GM12878 (cell line): ENCODE data around the gene MYO18B. TPM values are rescaled to one million over a fixed set of nuclear protein-coding genes. Genes with fewer than 3 reads are reported as not detected.

ENCODE experiments used
- ATAC-seq: fragments of 200-7000 bp; cut with Tn5 transposase; 3 replicates; pipeline ENCODE4 v1.9.1; 2020; ENCODE audit warnings: mild to moderate bottlenecking, moderate library complexity
- BruUV-seq: library from RNA; stranded (reverse); fragments of 400-500 nt; replicated peaks from 2 replicates; lab custom pipeline; 2021; lab: Mats Ljungman, UMichigan
- CTCF ChIA-PET: fragments of 300-600 bp; sonication (Branson Sonifier 250); formaldehyde crosslinking; extraction: SDS; loops from one replicate; lab custom pipeline; 2021; ENCODE audit warnings: inconsistent platforms; lab: Yijun Ruan, JAX
- POLR2A ChIA-PET: fragments of 350-600 bp; formaldehyde crosslinking; extraction: SDS; loops from one replicate; lab custom pipeline; 2021; ENCODE audit warnings: inconsistent platforms; lab: Charles Lee
- RAD21 ChIA-PET: fragments of 300-600 bp; sonication (Branson Sonifier 250); formaldehyde crosslinking; loops from one replicate; lab custom pipeline; 2023; ENCODE audit warnings: antibody characterized with exemption; ENCODE audit not compliant: unreplicated experiment; lab: Charles Lee
- SMC1A ChIA-PET: fragments of 300-600 bp; sonication (Branson Sonifier 250); formaldehyde crosslinking; loops from one replicate; lab custom pipeline; 2023; ENCODE audit not compliant: unreplicated experiment, uncharacterized antibody; lab: Charles Lee
- DNase-seq: peaks from one replicate; pipeline ENCODE4 v3.0.0-alpha.2; 2011; ENCODE audit warnings: low read depth, low spot score
- FAIRE-seq: peaks from 3 replicates; lab custom pipeline; 2011; peaks lifted over from hg19 to GRCh38; lab: Jason Lieb, UNC
- H2AFZ ChIP-seq: 2 replicates; pipeline ENCODE4 v1.6.0; 2011; ENCODE audit warnings: low read depth, low read length, control low read depth; ENCODE audit not compliant: control insufficient read depth
- H3K27ac ChIP-seq: 2 replicates; pipeline ENCODE4 v1.5.1; 2011; ENCODE audit warnings: control low read depth; ENCODE audit not compliant: control insufficient read depth, insufficient read depth
- H3K27me3 ChIP-seq, 2 experiments: replicated peaks in 1 of 2; 2 replicates each; pipeline versions ENCODE4 v1.6.0 to v1.6.1; 2011; ENCODE audit warnings: low read length in 1 of 2; ENCODE audit not compliant: control insufficient read depth in 2 of 2, insufficient read depth in 2 of 2
- H3K36me3 ChIP-seq, 2 experiments: 2 replicates each; pipeline ENCODE4 v1.5.1; 2011; ENCODE audit warnings: low read length in 1 of 2; ENCODE audit not compliant: control insufficient read depth in 2 of 2, insufficient read depth in 2 of 2
- H3K4me1 ChIP-seq: 2 replicates; pipeline ENCODE4 v1.6.1; 2011; ENCODE audit warnings: mild to moderate bottlenecking, low read length, moderate library complexity, mixed read lengths; ENCODE audit not compliant: control insufficient read depth, insufficient read depth
- H3K4me2 ChIP-seq: 2 replicates; pipeline ENCODE4 v1.6.0; 2011; ENCODE audit warnings: control low read depth; ENCODE audit not compliant: control insufficient read depth, insufficient read depth
- H3K4me3 ChIP-seq: fragments of 200-600 bp; sonication (generic); 2 replicates; pipeline ENCODE4 v1.5.1; 2016
- H3K79me2 ChIP-seq: 2 replicates; pipeline ENCODE4 v1.6.0; 2011; ENCODE audit warnings: low read length; ENCODE audit not compliant: control insufficient read depth, insufficient read depth
- H3K9ac ChIP-seq: 2 replicates; pipeline ENCODE4 v1.8.0; 2011; ENCODE audit warnings: low read length, control low read depth, mixed read lengths; ENCODE audit not compliant: control insufficient read depth, insufficient read depth
- H3K9me3 ChIP-seq: replicated peaks from 3 replicates; pipeline ENCODE4 v1.5.1; 2011; ENCODE audit warnings: mild to moderate bottlenecking, low read length; ENCODE audit not compliant: control insufficient read depth, insufficient read depth
- H4K20me1 ChIP-seq: 2 replicates; pipeline ENCODE4 v1.6.0; 2011; ENCODE audit not compliant: control insufficient read depth, insufficient read depth
- BCL11A ChIP-seq: IDR thresholded peaks from 2 replicates; pipeline ENCODE4 v1.6.1; 2011; ENCODE audit warnings: low read depth, low read length
- CBX5 ChIP-seq: sonication (generic); IDR thresholded peaks from 2 replicates; pipeline ENCODE4 v1.6.1; 2016; ENCODE audit warnings: low read depth, moderate library complexity, mild to moderate bottlenecking, inconsistent platforms
- FOS ChIP-seq: IDR thresholded peaks from 3 replicates; pipeline ENCODE4 v1.6.1; 2011; ENCODE audit warnings: borderline replicate concordance; ENCODE audit not compliant: insufficient read length; ENCODE audit errors: extremely low read depth
- HDGF ChIP-seq: fragments of 450-650 bp; IDR thresholded peaks from 2 replicates; pipeline ENCODE4 v1.6.1; 2016; ENCODE audit warnings: antibody characterized with exemption
- HSF1 ChIP-seq: fragments of 150-350 bp; IDR thresholded peaks from 2 replicates; pipeline ENCODE4 v1.6.1; 2014; ENCODE audit warnings: mild to moderate bottlenecking, low read depth, low read length
- NFYA ChIP-seq: IDR thresholded peaks from 2 replicates; pipeline ENCODE4 v1.6.1; 2011; ENCODE audit warnings: low read depth, mild to moderate bottlenecking, low read length, improper control_type of control experiment, borderline replicate concordance
- NR2C1 ChIP-seq: fragments of 450-650 bp; IDR thresholded peaks from 2 replicates; pipeline ENCODE4 v1.6.1; 2017; ENCODE audit warnings: antibody characterized with exemption, mild to moderate bottlenecking, moderate library complexity
- NR2F1 ChIP-seq: fragments of 450-650 bp; conservative IDR thresholded peaks from 2 replicates; pipeline ENCODE4 v1.6.1; 2017; ENCODE audit warnings: mild to moderate bottlenecking
- PBX3 ChIP-seq: IDR thresholded peaks from 2 replicates; pipeline ENCODE4 v1.6.1; 2011; ENCODE audit warnings: mild to moderate bottlenecking, low read depth, low read length, moderate library complexity; ENCODE audit not compliant: insufficient replicate concordance
- PKNOX1 ChIP-seq: fragments of 450-650 bp; IDR thresholded peaks from 2 replicates; pipeline ENCODE4 v1.6.1; 2016; ENCODE audit warnings: mild to moderate bottlenecking
- PRDM15 ChIP-seq: fragments of 450-650 bp; formaldehyde crosslinking; IDR thresholded peaks from 2 replicates; pipeline ENCODE4 v1.4.0; 2020; ENCODE audit warnings: mild to moderate bottlenecking, moderate library complexity
- RCOR1 ChIP-seq: conservative IDR thresholded peaks from 2 replicates; pipeline ENCODE4 v1.6.1; 2012; ENCODE audit warnings: low read depth, low read length, improper control_type of control experiment
- SMC3 ChIP-seq: IDR thresholded peaks from 2 replicates; pipeline ENCODE4 v1.6.1; 2011; ENCODE audit warnings: low read length, improper control_type of control experiment, borderline replicate concordance
- SPI1 ChIP-seq: IDR thresholded peaks from 2 replicates; pipeline ENCODE4 v1.6.1; 2011; ENCODE audit warnings: low read depth, mild to moderate bottlenecking, low read length, moderate library complexity, borderline replicate concordance; ENCODE audit not compliant: insufficient read depth
- STAT3 ChIP-seq: IDR thresholded peaks from 2 replicates; pipeline ENCODE4 v1.6.1; 2011; ENCODE audit warnings: low read depth, low read length, improper control_type of control experiment
- TARDBP ChIP-seq: IDR thresholded peaks from 2 replicates; pipeline ENCODE4 v1.6.1; 2016; ENCODE audit warnings: borderline replicate concordance
- ZZZ3 ChIP-seq: IDR thresholded peaks from 2 replicates; pipeline ENCODE4 v1.6.1; 2011; ENCODE audit warnings: low read depth; ENCODE audit not compliant: control insufficient read depth, insufficient read length
- WGBS: methylation state at CpG from one replicate; pipeline ENCODE4 v1.1.6; 2016; ENCODE audit warnings: low lambda C conversion rate; ENCODE audit not compliant: insufficient replicate concordance, insufficient coverage; ENCODE audit errors: missing lambda C conversion rate; 5-methylcytosine and 5-hydroxymethylcytosine counted together
- in situ Hi-C: fragments of 300-500 bp; cut with MboI; formaldehyde crosslinking; loops from 9 replicates; pipeline ENCODE4 v1.14.3; 2018; ENCODE audit warnings: mixed read lengths
- intact Hi-C: fragments of 100-400 bp; cut with micrococcal nuclease; formaldehyde crosslinking; loops from one replicate; pipeline ENCODE4 v1.14.2; 2022; ENCODE audit not compliant: unreplicated experiment
- polyA plus RNA-seq, 11 experiments: library from polyadenylated mRNA; depleted of rRNA in 4 of 11; unstranded in 6 of 11; stranded (reverse) in 5 of 11; fragments of >200 nt; fragmentation: Nextera tagmentation in 4 of 11; fragmentation: Illumina TruSeq in 1 of 11; extraction: Ambion mirVana in 4 of 11; extraction: Trizol in 1 of 11; gene quantifications; 1 replicate in 1 of 11; 2 replicates in 10 of 11; pipeline versions ENCODE4 v1.2.1 to v1.2.3, GENCODE V29; 2011 to 2016; ENCODE audit warnings: inconsistent platforms in 2 of 11, missing spikeins in 2 of 11, low read depth in 1 of 11
- total RNA-seq, 4 experiments: library from RNA; depleted of rRNA in 3 of 4; stranded (reverse); fragments of >200 nt in 3 of 4; fragmentation: Illumina TruSeq in 1 of 4; extraction: Trizol in 1 of 4; gene quantifications; 2 replicates each; pipeline versions ENCODE4 v1.2.1 to v1.2.3, GENCODE V29; 2013 to 2021

MYO18B gene
- total and polyA plus RNA-seq, 10 of the 15 experiments (the other 5 are each of a cell fraction or from before 2014, with no cell fraction given): 0.05 to 2.1 (median 0.51) TPM; not detected in 1

- TF ChIP-seq FOS (no peak), SPI1 (no peak), PKNOX1 (no peak), SMC3 (no peak), BCL11A (no peak), ZZZ3 (no peak)
These were observed 324.5 kb downstream of the MYO18B start (continued) for GRCh38 chr22:26066534-26066933.

GRCh38 chr22:26068571-26068970 is 326.6 kb downstream of the MYO18B start:
- Histone ChIP-seq H3K79me2 (no peaks in the 10 kb centered on the region), H3K27me3 (no peaks in the 10 kb centered on the region; a peak in 1 of 4 replicates), H2AFZ (no peak overlapping the region), H3K36me3 (no peaks in the 10 kb centered on the region), H3K4me1 (no peaks in the 10 kb centered on the region), H3K9me3 (no peaks in the 10 kb centered on the region), H3K4me3 (no peak overlapping the region), H3K9ac (no peak overlapping the region), H3K27ac (no peak overlapping the region), H4K20me1 (no peaks in the 10 kb centered on the region), H3K4me2 (no peak overlapping the region)
- RAD21 ChIA-PET: no interaction called here
- BruUV-seq: no TSS peak
- CTCF ChIA-PET: no interaction called here
- WGBS: 3% methylated on average over 3 of the region's 3 CpGs
- no peak for DNase-seq
- ATAC-seq: no peak
- intact Hi-C loops (no loop called here), in situ Hi-C loops (no loop called here)
- FAIRE-seq: no peak
- SMC1A ChIA-PET: no interaction called here
- POLR2A ChIA-PET: no interaction called here
- TF ChIP-seq PBX3 (no peak), NR2F1 (no peak), NR2C1 (no peak), STAT3 (no peak), PRDM15 (no peak), CBX5 (no peak), HSF1 (no peak), HDGF (no peak), ZZZ3 (no peak), TARDBP (no peak), SMC3 (no peak), RCOR1 (no peak), NFYA (no peak)
